HG03280 (cell line): Measurements from ENCODE around the gene CAMK1.
A peak's percentile ranks its signal among the peaks of the same experiment; 100 is the strongest.

Source experiments
- ATAC-seq: cut with Tn5 transposase; IDR thresholded peaks from one replicate; pipeline ENCODE4 v1.9.1; 2021; ENCODE audit warnings: mild to moderate bottlenecking, moderate library complexity; ENCODE audit not compliant: unreplicated experiment

CAMK1 gene

DNA sequence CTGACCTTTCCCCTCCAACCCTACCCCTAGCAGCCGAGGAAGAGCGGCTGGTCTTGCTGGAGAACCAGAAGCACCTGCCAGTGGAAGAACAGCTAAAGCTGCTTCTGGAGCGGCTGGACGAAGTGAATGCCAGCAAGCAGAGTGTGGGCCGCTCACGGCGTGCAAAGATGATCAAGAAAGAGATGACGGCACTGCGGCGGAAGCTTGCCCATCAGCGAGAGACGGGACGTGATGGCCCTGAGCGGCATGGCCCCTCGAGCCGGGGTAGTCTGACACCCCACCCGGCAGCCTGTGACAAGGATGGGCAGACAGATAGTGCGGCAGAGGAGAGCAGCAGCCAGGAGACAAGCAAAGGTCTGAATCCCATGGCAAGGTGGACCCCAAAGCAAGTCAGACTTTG is 26.2 kb downstream of the CAMK1 start:
- ATAC-seq: no peak

DNA sequence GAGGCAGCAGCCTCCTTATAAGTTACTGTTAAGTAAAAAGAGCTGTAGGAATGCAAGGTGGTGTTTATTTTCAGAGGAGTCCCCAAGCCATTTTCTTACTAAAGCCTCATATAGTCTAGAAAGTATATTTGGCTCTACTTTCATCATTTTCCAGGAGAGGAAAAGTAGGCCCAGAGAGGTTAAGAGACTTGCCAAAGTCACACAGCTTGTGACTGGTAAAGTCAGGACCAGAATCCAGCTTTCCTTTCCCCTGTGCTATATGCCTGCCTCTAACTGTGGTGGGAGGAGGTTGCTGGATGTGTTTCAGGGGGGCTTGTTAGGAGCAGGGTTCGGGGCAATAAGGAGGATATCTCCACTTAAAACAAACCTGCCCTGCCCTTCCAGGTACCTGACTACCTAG is 27.2 kb downstream of the CAMK1 start:
- no peak for ATAC-seq

DNA sequence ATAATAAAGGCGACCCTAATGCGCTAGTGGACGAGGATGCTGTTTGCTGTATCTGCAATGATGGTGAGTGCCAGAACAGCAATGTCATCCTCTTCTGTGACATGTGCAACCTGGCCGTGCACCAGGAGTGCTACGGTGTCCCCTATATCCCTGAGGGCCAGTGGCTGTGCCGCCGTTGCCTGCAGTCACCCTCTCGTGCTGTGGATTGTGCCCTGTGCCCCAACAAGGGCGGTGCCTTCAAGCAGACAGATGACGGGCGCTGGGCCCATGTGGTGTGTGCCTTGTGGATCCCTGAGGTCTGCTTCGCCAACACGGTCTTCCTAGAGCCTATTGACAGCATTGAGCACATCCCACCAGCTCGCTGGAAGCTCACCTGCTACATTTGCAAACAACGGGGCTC is 30.6 kb downstream of the CAMK1 start:
- no peak for ATAC-seq

DNA sequence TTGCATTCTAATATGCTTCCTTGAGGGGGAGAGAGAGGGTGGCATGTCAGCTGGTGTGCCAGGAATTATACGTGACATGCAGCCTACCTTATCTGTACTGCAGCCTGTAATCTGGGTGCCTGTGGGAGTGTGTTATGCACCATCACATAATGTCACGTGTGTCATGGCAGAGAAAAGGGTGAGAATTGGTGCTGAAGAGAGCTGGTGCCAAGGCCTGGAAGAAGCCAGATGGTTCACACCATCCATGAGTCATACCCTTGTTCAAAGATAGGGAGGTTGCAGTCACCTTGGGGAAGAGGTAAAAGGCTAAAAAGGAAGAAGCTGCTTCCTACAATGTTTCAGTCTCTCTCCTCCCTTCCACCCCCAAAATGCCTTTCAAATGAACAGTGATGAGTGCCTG is 32.9 kb downstream of the CAMK1 start:
- no peak for ATAC-seq

DNA sequence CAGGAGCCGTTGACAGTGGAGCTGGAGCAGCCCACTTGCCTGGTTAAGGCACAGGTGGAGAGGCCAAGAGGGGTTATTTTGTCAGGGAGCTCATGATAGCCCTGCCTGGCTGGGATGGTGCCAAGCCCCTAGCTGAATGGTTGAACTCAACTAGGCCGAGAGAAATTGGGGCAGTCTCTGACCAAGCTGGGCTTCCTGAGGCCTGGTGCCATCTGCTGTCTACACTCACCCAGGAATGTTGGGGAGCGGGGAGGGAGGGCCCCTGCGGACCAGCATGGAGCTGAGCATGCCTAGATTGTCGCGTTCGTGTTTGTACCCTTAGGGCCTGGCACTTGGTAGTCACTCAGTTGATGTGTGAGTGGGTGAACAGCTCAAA is 37.0 kb downstream of the CAMK1 start:
- ATAC-seq: no peak

DNA sequence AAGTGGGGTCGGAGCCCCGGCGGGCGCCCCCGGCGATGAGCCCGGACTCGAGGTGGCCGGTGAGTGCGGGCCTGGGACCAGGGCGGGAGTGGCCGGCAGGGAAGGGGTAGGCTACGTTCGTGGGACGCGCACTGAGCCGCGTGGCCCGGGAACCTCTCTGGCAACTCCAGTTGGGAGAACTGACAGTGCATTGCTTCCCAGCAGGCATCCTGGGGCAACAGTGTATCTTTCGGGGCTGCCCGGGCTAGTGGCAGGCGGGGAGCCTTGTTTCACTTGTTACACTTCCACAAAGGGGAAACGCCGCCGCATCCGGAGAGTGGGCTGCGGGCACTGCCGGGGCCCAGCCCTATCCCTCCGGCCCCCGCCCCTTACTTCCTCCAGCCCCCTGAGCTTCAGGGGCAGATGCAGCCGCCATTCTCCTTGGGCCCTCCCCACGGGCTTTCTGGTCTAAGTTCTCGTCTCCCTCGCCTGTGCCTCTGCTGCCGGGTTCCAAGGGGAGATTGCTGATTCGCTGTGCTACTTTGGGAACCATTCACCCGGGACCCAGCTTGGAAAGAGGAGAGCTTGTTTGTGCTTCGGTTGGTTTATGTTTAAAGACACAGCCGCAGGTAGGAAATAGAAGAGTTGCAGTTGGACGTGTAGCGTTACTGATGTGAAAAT is 37.5 kb downstream of the CAMK1 start:
- ATAC-seq: no peak

DNA sequence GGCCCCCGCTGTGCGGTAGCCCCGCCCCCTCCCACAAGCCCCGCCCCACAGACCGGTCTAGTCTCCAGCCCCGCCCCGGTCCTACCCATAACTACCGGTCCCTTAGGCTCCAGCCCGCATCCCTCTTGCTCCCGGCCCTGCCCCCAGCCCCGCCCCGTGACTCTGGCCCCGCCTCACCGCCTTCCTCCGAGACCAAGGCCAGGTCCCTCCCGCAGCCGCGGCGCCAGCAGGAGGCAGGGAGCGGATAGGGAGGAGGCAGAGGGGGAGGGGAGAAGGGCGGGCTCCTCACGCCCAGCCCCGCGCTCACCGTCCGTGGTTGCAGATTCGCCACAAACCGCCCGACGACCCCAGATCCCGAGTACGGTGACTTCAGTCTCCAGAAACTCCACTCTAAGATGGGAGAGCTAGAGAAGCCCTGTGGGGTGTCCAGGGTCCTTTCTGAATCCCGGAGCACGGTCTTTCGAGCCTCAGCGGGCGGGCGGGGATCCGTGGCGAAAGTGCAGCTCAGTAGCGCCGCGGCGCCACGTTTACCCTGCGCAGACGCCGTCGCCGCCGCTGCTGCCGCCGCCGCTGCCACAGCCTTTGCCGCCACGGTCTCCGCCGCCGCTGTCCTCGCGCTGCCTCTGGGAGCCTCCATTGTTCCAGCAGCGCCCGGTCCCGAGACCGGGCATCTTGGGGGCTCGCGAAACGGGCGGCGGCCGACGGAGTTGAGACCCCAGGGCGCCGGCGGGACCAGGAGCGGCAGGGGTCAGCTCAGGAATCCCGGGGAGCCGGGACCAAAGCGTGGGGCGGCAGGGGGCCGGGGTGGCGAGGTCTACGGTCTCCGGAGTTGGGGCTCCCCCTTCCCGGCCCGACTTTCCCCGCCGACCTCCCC is 38.3 kb downstream of the CAMK1 start, which contains the start of gene BRPF1:
Gene BRPF1 (plus strand): TSS at position 530 of the 874 bp plus-strand sequence. CDS start 2,406 bp downstream, outside the sequence.
- peak; percentile 96 for ATAC-seq

DNA sequence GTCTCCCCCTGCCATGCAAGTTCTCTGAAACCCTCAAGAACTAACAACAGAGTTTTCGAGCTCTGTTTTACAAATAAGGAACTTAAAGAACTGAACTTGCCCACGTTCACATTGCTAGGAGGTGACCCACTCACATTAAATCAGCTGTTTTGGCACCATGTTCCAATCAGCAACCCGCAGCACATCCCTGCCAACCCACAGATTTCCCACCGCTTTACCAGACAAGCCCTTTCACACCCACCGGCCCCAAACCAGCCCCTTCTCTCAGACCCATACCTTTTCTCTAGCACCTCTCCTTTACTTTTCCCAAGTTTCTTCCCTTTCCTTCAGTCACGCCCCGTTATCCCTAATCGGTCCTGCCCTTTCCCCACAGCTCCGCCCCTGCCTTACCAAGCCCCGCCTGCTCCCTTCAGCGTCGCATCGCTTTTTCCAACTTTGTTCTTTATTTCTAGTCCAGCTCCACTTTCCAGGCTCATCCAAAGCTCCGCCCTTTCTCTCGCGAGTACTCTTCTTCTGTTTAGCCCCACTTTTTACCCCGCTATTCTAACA is 39.0 kb downstream of the CAMK1 start:
- ATAC-seq: peak; percentile 35

DNA sequence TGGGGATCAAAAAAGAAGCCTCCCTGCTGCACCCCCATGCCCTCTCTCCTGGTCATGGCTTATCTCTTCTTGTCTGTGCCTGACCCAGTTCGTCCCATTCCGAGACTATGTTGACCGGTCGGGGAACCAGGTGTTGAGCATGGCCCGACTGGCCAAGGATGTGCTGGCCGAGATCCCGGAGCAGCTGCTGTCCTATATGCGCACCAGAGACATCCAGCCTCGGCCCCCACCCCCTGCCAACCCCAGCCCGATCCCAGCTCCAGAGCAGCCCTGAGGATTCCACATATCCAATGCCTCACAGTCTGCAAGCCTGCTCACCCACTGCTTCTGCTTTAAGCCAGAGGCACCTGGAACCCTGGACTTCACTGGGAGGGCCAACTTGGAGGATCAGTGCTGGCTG is 40.3 kb downstream of the CAMK1 start:
- no peak for ATAC-seq

DNA sequence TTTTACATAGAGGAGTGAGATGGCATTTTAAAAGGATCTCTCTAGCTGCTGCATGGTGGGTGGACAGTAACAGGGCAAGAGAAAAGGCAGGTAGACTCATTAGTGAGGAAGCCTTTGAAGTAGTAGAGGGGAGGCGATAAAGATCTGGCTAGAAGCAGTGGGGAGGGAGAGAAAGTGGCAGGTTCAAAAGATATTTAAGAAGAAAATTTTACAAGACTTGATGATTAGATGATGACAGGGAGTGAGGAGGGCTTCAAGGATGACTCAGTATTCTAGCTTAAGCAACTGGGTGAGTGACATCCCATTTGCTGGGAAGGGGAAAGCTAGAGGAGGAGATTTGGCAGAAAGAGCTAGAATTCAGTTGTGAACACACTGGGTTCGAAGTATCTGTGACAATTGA is 42.0 kb downstream of the CAMK1 start:
- ATAC-seq: no peak

DNA sequence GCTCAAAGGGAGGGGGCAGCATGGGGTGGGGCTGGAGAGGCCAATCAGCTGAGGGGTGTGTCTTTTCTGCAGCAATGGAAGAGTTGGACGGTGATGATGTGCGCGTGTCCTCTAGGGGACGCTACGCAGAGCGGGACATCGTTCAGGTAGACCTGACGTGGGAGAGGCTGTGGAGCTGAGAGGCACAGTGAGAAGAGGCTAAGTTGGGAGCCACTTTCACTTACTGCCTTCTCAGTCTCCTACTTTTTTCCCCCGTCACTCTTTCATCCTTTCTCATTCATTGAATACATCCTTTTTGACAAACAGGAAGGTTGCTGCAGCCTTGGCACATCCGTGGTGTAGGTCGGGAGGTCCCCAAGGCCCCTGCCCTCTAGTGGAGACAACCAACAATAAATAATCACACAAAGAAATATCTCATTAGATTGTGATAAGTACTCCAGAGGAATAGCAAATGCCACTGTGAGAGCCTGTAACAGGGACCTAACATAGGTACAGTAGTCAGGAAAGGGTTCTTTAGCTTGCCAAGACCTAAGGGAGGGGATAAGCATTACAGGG is 42.6 kb downstream of the CAMK1 start:
- ATAC-seq: no peak

DNA sequence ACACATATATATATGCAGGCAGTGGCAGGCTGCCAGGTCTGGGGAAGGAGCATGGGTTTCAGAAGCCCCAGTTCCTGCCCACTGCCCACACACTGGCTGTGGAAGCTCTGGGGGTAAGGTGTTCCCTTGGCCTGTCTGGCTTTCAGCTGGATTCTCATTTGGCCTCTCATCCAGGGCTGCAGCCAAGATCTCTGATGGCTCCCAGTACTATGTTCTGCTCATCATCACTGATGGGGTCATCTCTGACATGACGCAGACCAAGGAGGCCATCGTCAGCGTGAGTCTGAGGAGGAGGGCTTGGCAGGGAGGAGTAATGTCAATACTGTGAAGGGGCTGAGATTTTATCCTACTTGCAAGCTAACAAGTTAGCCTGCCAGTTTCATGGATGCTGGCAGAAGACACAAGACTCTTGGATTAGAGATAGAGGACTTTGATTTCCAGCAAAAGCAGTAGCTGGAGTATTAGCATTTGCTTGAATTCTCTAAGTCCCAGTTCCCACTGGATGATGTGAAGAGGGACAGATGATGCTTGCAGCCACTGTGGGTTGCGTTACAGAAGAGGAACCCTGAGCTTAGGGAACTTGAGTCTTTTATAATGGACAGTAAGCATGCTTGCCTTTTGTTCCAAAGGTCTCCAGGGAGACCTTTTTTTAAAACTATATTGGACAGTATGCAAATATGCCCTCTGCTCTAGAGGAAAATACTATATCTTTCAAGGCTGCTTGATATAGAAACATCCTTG is 43.8 kb downstream of the CAMK1 start:
- ATAC-seq: no peak

DNA sequence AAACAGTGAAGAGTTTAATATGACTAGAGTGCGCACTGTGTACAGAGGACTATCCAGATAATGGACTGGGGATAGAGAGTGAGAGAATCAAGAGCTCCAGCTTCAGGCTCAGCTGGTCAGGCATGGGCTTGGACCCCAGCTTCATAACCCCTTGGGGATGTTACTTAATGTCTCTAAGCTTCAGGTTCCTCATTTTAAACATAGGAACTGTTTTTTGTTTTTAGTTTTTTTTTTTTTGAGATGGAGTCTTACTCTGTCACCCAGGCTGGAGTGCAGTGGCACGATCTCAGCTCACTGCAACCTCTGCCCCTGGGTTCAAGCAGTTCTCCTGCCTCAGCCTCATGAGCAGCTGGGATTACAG is 48.1 kb downstream of the CAMK1 start:
- no peak for ATAC-seq

DNA sequence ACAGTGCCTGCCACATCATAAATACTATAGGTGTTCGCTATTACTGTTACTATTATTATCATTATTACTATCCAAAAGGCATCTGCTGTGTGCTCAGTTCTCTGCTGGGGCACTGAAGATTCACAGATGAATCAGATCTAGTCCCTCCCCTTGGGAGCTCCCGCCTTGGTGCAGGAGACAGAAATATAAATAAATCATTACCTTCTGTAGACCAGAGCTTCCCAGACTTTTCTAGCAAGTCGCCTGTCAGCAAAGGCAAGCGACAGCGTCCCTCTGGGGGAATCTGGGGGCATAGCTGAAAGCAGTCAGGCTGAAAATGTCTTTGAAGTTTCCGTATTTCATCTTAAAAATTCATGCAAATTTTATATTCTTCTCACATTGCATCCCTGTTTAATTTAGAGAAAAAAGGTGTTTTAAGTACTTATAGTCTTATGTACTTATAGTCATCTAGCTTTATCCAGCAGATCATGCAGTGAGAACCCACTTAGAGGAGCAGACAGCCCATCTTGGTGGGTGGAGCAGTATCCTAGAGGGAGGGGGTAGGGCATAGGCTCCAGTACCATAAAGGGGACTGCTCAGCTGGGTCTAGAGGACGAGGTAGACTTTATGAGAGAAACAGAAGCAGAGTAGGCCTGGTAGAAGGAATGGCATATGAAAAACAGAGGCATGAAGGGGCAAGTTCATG is 48.6 kb downstream of the CAMK1 start:
- no peak for ATAC-seq

DNA sequence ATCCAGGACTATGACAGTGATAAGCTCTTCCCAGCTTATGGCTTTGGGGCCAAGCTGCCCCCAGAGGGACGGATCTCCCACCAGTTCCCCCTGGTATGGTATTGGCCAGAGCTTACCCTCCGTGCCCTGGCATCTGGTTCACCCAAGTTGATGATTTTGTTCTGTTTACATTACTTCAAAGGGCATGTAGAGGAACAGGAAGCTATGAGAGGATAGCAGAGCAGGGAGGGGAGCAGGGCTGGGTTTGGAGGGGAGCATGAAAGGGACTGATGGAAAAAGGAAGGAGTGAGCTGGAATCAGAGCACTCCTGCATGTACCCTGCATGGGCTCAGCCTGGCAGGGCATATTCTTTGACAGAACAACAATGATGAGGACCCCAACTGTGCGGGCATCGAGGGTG is 51.6 kb downstream of the CAMK1 start:
- ATAC-seq: no peak

DNA sequence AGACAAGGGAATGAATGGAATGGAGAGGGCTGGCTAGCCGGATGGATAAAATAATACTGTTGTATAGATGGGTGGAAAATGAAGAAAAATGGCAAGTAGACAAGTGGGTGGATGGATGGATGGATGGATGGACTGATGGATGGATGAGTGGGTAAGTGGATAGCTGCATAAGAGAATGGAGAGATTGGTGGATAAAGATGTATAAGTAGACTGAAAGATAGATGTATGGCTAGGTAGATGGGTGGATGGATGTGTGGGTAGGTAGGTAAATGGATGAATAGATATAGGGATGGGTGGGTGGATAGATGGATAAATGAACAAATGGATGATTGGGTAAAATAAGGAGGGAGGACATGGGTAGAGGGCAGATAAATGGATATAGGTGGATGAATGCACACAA is 52.2 kb downstream of the CAMK1 start:
- no peak for ATAC-seq

DNA sequence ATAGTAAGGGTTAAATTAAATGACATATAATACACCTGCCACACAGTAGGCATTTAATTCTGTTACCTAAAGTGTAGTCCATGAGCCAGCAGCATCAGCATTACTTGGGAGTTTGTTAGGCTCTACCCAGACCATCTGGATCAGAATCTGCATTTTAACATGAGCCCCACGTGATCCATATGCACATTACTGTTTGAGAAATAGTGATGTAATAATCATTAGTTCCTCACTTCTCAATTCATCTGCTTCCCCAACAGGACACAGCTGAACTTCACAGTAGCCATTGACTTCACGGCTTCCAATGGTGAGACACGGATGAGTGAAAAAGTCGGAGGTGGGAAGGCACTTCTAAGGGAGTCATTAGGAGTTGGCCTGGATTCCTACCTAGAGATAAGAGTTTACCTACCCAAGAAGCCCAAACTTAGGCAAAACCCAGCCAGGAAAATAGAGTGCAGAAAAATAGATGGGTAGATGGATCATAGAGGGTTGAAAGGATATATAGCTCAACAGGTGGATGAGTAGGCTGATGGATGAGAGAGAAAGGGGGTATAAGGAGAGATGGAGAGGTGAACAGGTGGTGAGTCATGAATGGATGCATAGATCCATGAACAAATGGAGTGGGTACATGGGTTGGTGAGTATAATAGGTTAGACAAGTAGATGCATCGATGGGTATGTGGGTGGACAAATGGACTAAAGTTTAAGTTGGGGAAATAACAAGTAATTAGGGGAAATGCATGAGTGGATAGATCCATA is 52.8 kb downstream of the CAMK1 start:
- no peak for ATAC-seq

DNA sequence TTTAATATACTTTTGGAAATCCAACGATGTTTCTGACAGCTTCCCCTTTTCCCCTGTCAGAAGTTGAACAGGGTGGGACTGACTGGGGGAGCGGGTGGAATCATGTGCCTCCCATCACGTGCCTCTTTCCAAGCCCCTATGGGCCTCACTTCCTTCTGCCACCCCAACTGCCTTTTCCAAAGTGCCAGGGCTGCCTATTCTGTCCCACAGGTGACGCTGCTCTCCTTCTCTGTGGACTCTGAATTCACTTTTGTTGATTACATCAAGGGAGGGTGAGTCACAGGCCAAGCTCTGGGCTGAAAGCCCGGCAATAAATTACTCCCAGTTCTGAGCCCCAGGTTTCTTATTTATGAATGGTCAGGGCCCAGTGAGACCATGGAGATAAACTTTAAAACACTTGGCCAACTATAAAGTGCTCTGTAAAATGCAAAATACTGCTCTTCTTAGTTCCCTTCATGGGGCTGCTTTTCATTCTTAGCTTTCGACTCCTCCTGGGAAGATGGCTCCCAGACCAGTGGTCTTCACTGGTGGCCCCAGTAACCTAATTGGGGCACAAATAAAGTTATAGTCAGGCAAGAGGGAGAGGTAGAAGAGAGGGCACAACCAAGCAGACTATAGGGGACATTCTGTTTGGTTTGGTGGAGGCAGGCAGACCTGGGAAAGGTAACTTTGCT is 53.8 kb downstream of the CAMK1 start:
- ATAC-seq: no peak

DNA sequence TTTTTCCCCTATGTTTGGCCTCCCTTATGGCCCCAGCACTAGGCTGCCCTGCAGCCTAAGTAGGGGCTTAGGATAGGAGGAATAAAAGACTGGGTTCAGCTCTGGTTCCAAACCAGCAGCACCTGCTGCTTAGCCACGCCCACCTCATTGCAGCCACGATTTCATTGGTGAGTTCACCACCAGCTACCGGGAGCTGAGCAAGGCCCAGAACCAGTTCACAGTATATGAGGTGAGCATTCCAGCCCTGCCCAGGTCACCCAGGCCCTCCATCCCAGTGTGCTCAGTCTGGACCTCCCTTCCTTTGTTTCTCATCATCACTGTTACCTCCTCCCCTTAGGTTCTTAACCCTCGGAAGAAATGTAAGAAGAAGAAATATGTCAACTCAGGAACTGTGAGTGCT is 54.6 kb downstream of the CAMK1 start:
- ATAC-seq: no peak
